ENCODE results near the gene C5orf47.
A peak's percentile ranks its signal among the peaks of the same experiment; 100 is the strongest.
"Not testable (repeated sequence)": the region's sequence is repeated elsewhere in the genome, so short reads cannot be mapped to it uniquely, and the experiment has no call there.

- TF ChIP-seq, protein P1, sequence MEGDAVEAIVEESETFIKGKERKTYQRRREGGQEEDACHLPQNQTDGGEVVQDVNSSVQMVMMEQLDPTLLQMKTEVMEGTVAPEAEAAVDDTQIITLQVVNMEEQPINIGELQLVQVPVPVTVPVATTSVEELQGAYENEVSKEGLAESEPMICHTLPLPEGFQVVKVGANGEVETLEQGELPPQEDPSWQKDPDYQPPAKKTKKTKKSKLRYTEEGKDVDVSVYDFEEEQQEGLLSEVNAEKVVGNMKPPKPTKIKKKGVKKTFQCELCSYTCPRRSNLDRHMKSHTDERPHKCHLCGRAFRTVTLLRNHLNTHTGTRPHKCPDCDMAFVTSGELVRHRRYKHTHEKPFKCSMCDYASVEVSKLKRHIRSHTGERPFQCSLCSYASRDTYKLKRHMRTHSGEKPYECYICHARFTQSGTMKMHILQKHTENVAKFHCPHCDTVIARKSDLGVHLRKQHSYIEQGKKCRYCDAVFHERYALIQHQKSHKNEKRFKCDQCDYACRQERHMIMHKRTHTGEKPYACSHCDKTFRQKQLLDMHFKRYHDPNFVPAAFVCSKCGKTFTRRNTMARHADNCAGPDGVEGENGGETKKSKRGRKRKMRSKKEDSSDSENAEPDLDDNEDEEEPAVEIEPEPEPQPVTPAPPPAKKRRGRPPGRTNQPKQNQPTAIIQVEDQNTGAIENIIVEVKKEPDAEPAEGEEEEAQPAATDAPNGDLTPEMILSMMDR (IDR thresholded peaks at IDR 0.05; ENCODE audit: low read length), result peak; percentile 76
- not testable (repeated sequence) for TF ChIP-seq EZH2 (optimal IDR thresholded peaks at IDR 0.05; ENCODE audit: low read depth, low read length)
Observed at GRCh38 chr5:174020069-174020927, 31.3 kb downstream of the C5orf47 start.
